Astrocyte of the spinal cord (primary cell): ENCODE measurements around the gene HOXA10.

Experiments used
- DNase-seq: peaks from one replicate; pipeline ENCODE4 v3.0.0; 2011; ENCODE audit warnings: low read depth, low spot score
- H3K4me3 ChIP-seq: 2 replicates; pipeline ENCODE4 v1.5.1; 2011; ENCODE audit warnings: low read depth, mild to moderate bottlenecking, low read length, moderate library complexity
- in situ Hi-C: cut with HindIII; loops from 2 replicates; pipeline ENCODE4 v1.10.0; 2017; ENCODE audit warnings: low sequenced_read_pairs
- TF ChIP-seq, protein P1 (sequence below): IDR thresholded peaks from 2 replicates; pipeline ENCODE4 v1.5.1; 2012; ENCODE audit warnings: low read depth, mild to moderate bottlenecking, low read length, inconsistent platforms

Gene HOXA10

DNA sequence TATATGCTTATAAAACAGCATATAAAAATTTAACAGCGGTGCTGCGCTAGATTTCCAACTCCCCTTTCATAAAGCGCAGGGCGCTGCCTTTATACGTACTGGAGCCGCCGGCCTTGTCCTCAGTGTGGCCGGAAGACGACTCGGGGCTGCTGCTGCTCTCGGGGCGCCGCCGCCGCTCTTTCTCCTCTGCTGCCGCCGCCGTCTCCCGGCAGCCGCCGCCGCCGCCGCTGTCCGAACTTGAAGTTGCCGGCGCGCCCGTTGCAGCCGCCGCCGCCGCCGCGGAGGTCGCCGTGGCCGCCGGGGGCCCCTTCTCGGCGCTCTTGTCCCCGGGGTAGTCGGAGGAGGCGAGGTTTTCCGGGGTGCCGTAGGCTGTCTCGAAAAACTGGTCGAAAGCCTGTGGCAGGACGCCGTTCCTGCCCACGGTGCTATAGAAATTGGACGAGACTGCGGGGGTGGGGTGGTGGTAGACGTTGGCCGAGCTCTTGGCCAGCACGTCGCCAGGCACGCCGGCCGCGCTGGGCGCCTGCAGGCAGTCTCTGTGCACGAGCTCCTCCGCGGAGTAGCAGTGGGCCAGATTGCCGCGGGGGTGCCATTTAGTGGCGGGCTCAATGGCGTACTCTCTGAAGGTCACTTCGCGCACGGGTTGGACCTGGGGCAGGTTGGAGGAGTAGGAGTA, 10.4 kb upstream of the HOXA10 start:
- TF ChIP-seq, protein P1, sequence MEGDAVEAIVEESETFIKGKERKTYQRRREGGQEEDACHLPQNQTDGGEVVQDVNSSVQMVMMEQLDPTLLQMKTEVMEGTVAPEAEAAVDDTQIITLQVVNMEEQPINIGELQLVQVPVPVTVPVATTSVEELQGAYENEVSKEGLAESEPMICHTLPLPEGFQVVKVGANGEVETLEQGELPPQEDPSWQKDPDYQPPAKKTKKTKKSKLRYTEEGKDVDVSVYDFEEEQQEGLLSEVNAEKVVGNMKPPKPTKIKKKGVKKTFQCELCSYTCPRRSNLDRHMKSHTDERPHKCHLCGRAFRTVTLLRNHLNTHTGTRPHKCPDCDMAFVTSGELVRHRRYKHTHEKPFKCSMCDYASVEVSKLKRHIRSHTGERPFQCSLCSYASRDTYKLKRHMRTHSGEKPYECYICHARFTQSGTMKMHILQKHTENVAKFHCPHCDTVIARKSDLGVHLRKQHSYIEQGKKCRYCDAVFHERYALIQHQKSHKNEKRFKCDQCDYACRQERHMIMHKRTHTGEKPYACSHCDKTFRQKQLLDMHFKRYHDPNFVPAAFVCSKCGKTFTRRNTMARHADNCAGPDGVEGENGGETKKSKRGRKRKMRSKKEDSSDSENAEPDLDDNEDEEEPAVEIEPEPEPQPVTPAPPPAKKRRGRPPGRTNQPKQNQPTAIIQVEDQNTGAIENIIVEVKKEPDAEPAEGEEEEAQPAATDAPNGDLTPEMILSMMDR: no peak
- peak overlapping the region; percentile 34 for H3K4me3 ChIP-seq
- no peak for DNase-seq
- in situ Hi-C loops: no loop called here

DNA sequence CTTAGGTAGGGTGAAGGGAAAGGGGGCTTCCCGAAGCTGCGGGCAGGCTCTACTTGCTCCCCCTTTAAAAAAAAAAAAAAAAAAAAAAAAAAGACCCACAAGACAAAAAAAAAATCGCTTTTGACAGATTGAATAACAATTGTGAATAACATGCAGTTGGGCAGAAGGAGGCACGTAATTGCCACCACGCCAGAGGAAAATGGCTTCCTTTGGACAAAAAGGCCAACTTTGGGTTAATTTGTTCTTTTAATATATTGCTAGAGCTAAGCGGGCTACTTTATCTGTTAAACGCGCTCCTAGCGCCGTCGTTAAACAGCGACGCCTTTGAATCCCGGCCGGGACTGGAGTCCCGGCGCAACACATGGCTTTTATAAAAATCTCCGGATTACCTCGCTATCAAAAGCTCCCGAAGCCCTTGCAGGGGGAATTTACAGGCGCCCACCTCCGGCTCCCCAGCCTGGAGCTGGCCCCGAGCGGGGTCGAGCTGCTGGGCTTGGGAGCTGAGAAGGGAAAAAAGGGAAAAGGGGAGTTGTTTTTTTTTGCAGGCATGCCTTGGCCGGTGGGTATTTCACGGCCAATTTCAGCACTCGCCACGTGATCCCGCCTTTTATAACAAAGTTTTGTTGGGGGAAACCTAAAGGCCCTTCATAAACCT, 9.7 kb upstream of the HOXA10 start:
- TF ChIP-seq, protein P1: no peak
- peak overlapping the region; percentile 34 for H3K4me3 ChIP-seq
- no peak for DNase-seq
- in situ Hi-C loops: no loop called here

DNA sequence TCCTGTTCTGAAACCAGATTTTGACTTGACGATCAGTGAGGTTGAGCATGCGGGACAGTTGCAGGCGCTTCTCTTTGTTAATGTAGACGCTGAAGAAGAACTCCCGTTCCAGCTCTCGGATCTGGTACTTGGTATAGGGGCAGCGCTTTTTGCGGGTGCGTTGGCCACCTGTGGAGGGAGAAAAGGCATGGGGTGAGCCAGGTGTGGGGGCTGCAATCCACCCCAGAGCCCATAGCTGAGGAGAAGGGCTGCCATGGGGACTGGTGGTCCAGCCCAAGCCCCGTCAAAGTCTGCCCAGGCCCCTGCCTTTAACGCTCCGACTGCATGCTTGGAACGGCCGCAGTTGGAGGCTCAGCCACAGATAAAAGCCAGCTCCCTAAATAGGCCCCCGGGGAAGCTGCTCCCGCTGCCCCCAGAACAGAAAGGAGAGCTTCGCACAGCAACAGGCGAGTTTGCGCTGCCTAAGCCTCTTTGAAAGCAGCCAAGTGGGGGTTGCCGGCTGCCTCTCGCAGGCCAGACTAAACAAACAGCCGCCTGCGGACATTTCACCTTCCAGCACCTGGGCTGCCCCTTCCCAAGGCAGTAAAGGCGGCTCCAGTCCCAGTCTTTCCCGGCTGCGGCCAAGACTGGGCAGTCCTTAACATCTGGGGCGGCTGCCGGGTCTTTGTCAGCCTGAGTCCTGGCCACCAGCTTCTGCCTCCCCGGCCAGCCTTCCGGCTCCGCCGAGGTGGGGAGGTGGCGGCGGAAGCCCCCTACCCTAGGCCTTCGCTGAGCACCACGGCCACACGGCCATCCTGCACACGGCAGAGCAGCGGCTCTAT, 9.0 kb upstream of the HOXA10 start:
- DNase-seq: no peak
- H3K4me3 ChIP-seq: no peak overlapping the region
- TF ChIP-seq, protein P1: no peak
- in situ Hi-C loops: no loop called here

DNA sequence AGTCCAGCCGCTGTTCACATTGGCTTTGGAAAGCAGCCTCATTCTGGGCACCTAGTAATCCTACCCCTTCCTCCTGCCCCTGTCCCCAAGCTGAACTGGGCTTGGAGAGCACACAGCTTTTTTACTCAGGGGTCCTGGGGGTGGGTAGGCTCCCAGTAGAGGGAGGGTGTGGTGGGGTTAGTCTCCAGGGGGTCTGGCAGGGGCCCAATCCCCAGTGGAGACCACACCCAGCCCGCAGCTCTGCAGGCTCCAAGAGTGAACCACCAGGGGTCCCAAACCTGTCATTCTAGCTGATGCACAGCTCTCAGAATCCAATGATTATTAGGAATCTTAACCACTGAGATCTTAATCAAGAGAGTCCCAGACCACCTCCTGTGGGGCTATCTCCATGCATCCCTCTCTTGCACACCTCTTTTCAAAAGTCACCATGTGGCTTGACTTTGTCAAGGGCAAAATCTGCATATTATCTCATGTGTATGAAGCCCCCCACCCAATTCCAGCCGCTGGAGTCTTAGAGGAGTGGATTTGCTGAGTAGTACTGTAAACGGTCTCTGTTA, 8.2 kb upstream of the HOXA10 start:
- TF ChIP-seq, protein P1: no peak
- no peak for DNase-seq
- in situ Hi-C loops: no loop called here
- no peak overlapping the region for H3K4me3 ChIP-seq

GRCh38 chr7:27181795-27182275, 7.7 kb upstream of the HOXA10 start:
- H3K4me3 ChIP-seq: no peak overlapping the region
- in situ Hi-C loops: no loop called here
- DNase-seq: no peak
- TF ChIP-seq, protein P1: no peak
